ENCODE results near the gene NKAPL.

The NKAPL gene

DNA sequence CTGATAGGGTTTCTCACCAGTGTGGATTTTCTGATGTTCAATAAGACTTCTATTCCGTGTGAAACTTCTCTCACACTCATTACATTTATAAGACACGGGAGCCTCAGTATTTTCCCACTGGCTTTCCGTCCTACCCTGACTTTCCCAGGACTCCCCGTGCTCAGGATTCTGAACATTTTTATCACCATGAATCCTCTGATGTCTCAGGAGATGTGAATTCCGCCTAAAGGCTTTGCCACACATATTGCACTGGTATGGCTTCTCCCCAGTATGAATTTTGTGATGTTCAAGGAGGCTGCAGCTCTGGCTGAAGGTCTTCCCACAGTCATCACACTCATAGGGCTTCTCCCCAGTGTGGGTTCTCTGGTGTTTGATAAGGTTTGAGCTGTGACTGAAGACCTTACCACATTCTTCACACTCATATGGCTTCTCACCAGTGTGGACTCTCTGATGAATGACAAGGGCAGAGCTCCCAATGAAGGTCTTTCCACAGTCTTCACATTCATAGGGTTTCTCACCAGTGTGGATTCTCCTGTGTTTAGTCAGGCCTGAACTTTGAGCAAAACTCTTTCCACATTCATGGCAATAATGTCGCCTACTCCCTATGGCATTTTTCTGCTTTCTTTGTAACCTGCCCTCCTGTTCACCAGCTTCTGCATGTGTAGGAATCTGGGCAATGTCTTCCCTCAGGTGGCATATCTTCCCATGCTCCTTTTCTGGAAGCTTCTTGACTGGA lies 13.7 kb upstream of the NKAPL start:
- no peak for DNase-seq (ENCODE audit: low read depth)

DNA sequence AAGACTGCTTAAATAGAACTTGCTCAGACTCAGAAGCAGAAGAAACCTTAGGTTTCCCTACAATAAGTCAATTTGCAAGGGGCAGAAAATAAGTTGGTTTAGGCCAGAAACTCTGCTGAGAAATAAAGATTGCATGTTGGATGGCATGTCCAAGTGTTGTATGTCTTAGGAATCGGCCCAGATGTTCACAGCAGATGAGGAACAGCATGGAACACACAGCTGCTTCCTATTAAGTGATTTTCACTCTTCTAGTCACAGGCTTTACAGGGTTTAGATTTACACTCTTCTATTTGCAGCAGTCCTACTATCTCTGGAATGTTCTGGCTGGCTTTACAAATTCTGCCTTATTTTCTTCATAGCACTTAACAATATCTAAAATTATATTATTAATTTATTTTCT lies 10.2 kb upstream of the NKAPL start:
- no peak for DNase-seq (ENCODE audit: low read depth)

DNA sequence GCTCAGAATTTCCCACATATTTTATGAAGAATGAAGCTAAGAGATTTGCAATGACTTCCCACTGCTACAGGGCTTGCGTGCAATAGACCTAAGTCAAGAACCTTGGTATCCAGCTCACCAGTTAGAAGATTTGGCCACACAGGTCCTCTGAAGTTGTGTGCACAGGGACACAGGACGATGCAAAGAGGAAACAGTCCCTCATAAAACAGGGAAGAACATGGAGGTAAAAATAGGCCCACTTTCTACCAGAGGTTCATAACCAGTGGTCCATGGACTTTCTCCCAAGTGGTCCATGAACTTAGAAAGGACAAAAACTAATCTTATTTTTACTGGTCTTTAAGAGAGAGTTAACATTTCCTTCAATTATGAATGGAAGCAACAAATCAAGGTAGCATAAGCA lies 8.3 kb upstream of the NKAPL start:
- no peak for DNase-seq (ENCODE audit: low read depth)

DNA sequence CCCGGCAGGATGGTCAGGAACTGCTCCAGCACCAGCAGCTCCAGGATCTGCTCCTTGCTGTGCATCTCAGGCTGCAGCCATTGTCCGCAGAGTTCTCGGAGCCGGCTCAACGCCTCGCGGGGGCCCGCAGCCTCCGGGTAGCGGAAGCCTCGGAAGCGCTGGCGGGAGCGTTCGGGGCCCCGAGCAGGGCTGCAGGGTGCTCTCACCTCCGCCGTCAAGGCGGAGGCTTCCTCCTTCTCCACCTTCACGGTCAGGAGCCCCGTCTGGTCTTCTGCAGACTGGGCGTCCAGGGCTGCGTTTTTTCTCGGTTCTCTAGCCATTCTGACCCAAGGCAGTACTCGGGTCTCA lies 7.5 kb upstream of the NKAPL start:
- no peak for DNase-seq (ENCODE audit: low read depth)

DNA sequence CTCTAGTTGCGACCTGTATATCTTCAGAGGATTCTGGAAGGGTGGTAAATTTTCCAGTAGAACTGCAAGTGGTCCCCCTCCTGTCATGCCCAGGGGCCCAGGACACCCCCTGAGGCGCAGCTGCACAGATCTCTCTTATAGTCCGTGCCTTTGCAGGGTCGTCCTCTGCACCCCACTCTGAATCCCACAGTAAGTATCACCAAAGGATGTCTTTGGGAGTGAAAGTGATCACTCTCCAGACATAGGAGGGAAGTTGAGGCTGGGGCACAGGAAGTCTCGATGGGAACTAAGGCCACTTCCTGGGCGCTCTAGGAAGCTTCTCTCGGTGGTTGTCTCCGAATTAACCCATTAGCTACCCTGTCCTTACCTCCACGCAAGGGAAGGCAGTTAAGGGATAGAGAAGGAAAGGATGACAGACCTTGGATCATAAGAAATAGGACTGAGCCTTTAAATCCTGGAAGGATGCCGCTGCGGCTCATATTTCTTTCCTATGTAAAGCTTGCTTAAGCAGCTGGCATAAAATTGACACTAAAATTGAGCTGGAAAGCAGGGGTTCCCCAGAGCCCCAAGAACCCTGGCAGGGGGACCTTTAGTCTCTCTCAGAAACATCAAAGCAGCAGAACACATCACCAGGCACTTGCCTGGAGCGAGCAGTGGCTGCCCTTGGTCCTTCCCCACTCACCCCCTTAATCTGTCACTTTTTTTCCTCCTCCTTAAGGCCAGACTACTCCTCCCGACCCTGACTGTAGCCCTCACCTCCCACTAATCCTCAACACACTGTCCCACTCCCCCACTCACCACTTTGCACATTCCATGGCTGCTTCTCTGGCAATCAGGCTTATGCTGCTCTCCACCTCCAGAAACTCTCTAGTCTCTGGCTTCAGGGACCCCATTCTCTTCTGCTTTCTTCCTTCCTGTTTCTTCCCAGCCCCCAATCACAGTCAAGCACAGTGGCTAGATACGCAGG lies 6.8 kb upstream of the NKAPL start, which contains the start of gene ZKSCAN4:
ZKSCAN4 (minus strand) TSS at position 261 of the 967 bp plus-strand sequence. CDS start 289 bp downstream, outside the sequence.
- peak; percentile 63 for DNase-seq (ENCODE audit: low read depth)

DNA sequence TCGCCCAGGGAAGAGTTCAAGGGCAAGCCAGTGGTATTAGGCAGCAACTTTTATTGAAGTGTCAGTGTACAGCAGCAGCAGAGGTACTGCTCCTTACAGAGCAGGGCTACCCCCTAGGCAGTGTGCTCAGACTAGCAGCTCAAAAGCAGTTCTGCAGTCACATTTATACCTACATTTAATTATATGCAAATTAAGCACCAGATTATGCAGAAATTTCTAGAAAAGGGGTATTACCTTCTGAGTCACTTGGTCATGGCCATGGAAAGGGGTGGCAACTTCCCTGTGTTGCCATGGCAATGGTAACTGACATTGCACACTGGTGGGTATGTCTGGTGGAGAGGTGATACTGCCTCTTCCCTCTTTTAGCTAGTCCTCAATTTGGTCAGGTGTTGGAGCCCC lies 5.0 kb upstream of the NKAPL start:
- no peak for DNase-seq (ENCODE audit: low read depth)

DNA sequence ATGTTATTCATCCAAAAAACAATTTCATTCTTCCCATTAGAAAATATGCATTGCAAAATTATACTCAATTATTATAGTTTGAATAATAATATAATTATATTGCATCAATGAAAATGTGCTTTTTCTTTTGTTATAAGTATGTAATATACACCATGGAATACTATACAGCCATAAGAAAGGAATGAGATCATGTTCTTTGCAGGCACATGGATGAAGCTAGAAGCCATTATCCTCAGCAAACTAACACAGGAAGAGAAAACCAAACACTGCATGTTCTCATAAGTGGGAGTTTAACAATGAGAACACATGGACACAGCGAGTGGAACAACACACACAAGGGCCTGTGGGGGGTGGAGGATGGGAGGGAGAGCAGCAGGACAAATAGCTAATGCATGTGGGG lies 2.1 kb upstream of the NKAPL start:
- DNase-seq (ENCODE audit: low read depth) = no peak

DNA sequence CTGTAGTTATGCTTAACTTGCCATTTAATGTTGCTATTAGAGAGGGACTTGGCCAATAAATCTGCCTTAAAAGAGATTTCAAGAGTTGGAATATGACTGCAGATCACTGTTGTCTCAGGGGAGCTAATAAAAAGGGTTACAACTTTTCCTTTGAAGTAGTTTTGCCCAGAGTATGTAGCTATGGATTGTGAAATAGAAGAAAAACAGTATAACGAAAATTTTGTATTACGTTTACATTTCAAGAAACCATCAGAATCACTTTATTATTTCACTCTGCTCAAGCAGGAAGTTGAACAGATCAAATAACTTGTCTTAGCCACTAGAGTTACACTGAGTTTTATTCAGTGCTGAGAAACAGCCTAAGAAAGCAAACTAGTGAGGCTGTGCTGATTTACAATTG lies 4.8 kb downstream of the NKAPL start:
- DNase-seq (ENCODE audit: low read depth) = no peak

DNA sequence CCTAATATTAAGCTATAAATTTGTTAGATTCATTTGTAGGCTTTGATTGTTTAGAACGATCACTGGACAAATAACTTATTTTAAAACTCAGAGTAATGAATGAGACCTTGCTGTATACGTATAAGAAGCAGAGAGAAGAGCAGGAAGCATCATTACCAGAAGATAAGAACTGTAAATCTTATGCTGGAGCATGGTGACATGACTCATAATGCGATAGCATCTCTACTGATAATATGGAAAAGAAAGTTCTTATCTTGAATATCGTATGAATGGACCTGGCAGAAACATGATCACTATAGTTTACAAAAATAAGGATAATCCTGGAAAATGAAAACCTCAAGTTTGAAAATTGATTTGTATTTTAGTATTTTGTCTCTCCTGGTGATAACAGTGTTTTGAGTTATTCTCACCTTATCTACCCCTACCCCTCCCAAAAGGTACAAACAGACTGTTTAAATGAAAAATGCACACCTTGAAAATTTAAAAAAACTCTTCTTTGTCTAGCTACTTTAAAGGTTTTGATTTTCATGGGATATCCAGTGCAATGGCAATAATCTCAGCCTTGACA lies 5.8 kb downstream of the NKAPL start:
- DNase-seq (ENCODE audit: low read depth) = no peak

DNA sequence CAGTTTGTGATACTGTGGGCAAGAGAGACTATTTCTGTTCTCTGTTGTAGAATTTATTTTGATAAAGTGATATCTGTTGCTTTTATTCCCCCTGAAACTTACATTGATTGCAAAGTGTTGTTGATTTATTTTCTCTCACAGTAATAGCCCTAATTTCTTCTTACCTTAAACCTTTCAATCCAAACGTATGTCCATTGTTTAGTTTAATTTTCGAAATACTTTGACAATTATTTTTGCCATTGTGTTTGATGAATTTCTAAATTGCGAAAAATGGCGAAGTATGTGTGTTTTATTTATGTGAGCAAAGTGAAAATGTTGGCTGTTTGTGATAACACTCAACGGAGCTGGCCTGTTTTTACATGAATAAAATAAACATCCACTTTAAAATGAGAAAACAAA lies 7.5 kb downstream of the NKAPL start:
- no peak for DNase-seq (ENCODE audit: low read depth)

DNA sequence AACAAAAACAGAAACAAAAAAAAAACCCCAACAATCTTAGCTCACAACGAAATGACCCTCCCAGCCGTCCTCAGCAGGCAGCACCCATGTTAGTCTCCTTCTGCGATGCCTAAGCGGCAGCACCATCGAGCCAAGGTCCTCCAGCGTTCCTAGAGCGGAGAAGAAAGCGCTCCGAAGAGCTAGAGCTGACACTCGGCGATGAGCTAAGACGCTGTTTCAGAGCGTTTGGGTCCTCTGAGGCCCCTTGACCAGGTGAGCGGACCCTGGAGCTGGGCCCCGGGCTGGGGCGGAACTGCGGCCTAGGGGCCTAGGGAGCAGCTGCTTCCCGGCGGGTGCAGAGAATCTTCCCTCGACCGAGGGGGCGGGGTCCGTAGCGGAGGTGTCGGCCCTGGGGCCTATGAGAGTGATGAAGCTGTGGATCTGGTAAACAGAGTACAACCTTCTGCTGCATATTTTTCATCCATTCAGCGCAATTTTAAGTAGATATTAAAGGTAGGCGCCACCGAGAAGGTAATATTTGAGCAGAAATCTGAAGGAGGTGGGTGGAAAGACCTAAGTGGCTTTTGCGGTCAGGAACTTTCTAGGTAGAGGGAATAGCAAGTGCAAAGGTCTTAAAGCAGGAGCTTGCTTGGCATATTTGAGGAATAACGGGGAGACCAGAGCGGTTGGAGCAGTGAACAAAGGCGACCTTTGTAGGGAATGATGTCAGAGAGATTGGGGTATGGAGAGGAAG lies 8.0 kb downstream of the NKAPL start, which contains the start of gene ZSCAN26:
ZSCAN26 (plus strand) TSS at position 182 of the 733 bp plus-strand sequence. CDS start 4,777 bp downstream, outside the sequence.
- peak; percentile 63 for DNase-seq (ENCODE audit: low read depth)

DNA sequence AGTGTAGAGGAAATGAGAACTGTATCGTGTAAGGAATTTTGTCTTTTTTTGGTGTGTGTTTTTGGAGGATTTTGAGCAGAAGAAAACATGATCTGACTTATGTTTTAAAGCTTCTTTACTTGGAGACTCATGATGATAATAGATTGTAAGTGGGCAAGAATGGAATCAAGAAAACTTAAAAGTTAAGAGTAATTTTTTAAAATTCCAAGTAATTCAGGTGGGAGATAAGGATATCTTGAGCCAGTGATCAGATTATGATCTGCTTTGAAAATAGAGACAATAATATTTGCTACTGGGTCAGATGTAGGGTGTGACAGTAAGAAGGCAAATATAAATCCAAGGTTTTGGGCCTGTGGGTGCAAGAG lies 8.6 kb downstream of the NKAPL start:
- no peak for DNase-seq (ENCODE audit: low read depth)

DNA sequence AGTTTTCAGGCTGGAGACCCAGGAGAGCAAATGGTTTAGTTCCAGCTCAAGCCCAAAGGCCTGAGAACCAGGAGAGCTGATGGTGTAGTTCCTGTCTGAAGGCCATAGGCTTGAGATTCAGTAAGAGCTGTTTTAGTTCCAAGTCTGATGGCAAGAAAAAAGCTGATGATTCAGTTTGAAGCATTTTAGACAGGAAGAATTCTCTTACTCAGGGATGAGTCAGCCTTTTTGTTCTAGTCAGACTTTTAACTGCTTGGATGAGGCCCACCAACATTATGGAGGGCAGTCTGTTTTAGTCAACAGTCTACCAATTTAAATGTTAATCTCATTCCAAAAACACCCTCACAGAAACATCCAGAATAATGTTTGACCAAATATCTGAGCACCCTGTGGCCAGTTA lies 10.4 kb downstream of the NKAPL start:
- peak; percentile 79 for DNase-seq (ENCODE audit: low read depth)

DNA sequence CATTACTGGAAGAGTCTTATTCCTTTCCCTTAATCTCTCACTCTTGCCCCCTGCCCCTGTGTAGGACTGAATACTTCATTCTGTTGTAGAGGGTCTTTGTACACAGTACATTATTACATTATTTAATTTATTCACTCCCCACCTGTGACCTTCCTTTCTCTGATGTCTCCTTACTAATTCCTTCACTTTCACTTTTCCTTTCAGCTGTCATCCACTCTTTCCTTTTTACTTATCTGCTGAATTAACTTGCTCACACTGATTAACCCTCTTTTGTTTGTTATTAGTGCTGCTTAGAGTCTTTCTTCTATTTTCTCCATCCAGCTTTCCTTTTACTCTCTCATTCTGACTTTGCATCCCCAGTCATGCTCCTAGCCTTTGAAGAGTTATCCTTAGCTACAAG lies 15.8 kb downstream of the NKAPL start:
- DNase-seq (ENCODE audit: low read depth) = no peak

DNA sequence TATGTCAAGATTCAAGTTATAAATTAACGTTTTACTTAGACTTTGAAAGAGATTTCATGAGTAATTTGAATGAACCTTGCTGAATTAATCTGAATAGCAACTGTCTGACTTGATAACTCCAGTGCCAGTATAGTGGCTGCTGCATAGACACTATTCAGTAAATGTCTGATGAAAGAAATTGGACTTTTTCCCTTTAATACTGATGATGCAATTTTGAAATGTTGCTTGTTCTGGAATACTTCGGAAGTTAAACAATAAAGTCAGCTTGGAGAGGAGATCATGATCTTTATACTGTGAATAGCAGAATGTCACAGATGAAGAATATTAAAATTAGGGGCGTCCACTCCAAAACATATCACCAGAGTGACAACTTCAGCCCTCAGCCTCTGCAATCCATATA lies 18.6 kb downstream of the NKAPL start:
- DNase-seq (ENCODE audit: low read depth) = no peak

DNA sequence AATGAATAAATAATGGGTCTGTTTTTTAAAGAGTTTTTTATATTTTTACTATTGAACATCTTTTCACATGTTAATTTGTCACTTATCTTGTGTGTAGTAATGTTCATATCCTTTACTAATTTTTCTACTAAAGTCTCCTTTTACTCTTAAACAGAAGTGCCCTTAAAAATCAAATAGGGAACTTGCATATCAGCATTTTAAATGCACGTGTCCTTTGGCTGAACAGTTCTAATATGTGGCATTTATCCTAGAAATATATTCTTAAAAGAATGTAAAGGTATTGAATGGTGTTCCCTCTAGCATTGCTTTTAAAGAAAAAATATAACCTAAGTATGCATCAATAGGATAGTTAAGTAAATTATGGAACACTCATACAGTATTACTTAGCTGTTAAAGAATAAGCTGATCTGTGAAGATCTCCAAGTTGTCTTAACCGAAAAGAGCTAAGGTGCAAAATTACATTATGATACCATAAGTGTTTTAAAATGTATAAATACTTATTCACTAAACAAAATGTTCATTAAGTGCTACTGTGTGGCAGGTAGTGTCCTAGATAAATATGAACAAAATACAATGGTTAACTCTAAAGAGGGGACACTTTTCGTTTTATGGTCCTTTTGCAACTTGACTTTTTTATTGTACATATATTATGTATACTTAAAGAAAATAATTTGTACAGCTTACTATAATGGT lies 21.6 kb downstream of the NKAPL start:
- DNase-seq (ENCODE audit: low read depth) = no peak

DNA sequence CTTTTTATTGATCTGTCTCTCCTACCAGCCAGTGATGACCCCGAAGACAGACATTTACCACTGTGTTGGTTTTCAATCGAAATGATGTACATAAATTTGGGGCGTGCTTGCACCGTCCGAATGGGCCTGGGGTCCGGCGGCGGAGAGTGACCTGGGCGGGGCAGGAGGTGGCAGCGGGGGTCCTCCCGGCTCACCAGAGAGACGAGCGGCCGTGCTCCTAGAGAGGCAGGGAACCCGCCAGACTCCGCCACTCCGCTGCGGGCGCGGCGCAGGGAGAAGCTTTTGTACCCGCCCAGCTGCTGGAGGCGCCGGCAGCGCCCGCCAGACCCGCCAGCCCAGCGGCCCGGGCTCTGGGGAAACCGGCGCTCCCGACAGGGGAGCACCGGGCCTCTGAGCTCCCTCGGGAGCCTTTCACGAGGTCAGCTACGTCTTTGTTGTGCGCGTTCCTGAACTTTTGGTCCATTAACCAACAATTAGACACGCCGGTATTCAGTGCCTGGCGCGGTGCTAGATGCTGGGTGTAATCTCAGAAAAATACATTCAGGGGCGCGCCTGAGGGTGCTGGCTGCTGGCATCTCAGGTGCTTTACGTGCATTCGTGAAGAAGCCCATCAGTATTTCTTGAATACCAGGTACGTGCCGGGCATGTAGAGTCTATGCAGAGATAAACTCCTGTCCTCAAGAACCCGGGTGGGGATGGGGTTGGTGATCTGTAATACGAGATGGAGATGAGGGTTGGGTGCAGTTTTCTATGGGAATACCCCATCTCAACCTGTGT lies 22.4 kb downstream of the NKAPL start, which contains the start of gene PGBD1:
PGBD1 (plus strand) TSS at position 285 of the 777 bp plus-strand sequence. CDS start 2,242 bp downstream, outside the sequence.
- peak; percentile 11 for DNase-seq (ENCODE audit: low read depth)

DNA sequence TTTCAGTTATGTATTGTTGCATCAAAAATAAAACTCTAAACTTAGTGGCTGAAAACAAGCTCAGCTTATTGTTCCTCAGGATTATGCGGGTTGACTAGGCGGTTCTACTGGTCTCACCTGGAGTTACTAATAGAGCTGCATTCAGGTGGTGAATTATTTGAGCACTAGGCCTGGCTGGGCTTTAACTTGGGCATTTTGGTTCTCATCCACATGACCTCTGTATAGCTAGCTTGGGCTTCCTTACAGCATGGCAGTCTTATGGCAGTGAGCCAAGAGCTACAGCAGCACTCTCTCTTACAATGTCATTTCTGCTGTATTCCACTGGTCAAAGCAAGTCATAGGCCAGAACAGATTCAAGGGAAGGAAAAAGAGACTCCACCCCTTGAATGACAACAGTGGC lies 23.8 kb downstream of the NKAPL start:
- no peak for DNase-seq (ENCODE audit: low read depth)

DNA sequence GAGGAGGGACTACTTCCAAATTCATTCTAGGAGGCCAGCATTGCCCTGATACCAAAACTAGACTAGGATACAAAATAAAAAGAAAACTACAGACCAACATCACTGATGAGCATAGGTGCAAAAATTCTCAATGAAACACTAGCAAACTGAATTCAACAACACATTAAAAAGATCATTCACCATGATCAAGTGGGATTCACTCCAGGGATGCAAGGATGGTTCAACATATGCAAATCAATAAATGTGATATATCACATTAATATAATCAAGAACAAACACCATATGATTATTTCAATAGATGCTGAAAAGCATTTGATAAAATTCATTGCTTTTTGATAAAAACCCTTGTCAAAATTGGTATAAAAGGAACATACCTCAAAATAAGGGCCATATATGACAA lies 32.5 kb downstream of the NKAPL start:
- DNase-seq (ENCODE audit: low read depth) = no peak

DNA sequence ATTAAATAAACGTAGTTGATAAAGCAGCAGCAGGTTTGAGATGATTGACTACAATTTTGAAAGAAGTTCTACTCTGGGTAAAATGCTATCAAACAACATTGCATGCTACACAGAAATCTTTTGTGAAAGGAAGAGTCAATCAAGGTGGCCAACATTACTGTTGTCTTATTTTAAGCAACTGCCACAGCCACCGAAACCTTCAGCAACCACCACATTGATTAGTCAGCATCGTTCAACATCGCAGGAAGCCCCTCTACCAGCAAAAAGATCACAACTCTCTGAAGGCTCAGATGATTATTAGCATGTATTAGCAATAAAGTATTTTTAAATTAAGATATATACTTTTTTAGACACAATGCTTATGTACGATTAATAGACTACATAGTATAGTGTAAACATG lies 36.2 kb downstream of the NKAPL start:
- no peak for DNase-seq (ENCODE audit: low read depth)
